Stimulated activated CD8-positive, alpha-beta memory T cell treated with anti-CD3 and anti-CD28 coated beads, Interleukin-2, amount 100 ng/mL, for 48 hours (primary cell): Measurements from ENCODE around the gene GINS2.

Experiments
- DNase-seq, 2 donors: peaks; one replicate each; pipeline ENCODE4 v3.0.0-alpha.2; 2020; ENCODE audit warnings: low read depth in 2 of 2

Gene GINS2

DNA sequence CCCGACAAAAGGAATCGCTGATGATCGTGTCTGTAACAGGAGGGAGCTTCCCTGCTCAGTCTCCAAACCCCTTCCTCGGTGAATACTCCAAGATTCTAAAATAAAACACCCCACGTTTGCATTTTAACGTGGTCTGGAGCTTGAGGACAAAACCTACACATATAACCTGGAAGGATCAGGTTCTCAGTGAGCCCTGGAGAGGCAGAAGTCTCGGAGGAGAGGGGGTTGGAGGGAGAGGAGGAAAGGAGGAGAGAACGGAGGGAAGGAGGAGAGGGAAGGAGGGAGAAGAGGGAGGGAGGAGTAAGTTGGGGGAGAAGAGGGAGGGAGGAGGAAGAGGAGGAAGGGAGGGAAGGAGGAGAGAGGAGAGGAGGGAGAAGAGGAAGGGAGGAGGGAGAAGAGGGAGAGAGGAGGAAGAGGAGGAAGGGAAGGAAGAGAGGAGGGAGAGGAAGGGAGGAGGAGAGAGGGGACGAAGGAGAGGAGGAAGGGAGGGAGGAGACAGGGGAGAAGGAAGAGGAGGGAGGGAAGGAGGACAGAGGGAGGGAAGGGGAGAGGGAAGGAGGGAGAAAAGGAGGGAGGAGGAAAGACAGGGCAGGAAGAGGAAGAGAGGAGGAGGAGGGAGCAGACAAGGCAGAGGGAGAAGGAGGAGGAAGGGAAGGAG lies 27.4 kb upstream of the GINS2 start:
- DNase-seq, result no peak

DNA sequence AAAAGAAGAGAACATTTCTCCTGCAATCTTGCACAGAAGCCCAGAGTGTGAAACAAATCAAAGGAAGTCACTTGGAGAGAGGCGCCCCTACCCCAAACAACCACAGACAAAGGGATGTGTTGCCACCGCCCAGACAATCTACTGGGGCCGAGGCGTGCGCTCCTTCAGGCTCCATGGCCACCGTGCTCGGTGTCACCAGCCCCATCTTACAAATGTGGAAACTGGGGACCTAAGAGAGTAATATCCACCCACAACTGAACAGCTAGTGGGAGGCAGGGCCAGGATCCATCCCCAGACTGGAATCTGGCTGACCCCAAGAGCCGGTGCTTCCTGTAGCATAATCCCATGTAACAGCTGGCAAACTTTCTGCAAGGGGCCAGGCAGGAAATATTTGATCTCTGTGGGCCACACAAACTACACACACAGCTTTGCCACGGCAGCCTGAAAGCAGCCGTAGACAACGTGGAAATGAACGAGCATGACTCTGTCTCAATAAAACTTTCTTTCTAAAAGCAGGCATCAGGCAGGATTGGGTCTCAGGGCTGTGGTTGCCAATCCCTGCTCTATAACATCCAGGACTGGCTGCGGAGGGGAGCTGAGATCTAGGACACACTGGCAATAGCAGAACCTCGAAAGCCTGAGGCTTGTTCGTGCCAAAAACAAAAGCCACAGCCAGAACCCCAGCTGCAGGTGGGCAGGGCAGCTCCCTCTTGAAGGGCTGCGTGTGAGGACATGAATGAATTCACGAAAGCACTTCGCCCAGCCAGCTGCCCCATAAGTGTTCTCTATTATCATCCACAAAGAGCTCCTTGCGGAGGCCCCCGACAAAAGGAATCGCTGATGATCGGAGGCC lies 26.6 kb upstream of the GINS2 start:
- no peak for DNase-seq

DNA sequence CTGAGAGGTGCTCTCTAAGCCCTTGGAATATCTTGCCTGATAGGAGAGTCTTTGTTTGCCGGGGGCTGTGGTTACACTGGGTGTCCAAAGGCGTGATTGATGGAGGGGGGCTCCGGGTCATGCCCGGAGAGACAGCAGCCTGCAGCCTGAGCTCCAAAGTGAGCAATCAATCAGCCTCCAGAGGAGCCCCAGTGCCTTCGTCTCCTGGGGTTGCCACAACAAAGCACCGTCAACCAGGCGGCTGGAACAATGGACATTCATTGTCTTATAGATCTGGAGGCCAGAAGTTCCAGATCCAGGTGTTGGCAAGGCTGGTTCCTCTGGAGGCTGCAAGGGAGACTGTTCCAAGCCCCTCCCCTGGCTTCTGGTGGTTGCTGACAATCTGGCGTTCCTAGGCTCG lies 24.0 kb upstream of the GINS2 start:
- DNase-seq, result no peak

DNA sequence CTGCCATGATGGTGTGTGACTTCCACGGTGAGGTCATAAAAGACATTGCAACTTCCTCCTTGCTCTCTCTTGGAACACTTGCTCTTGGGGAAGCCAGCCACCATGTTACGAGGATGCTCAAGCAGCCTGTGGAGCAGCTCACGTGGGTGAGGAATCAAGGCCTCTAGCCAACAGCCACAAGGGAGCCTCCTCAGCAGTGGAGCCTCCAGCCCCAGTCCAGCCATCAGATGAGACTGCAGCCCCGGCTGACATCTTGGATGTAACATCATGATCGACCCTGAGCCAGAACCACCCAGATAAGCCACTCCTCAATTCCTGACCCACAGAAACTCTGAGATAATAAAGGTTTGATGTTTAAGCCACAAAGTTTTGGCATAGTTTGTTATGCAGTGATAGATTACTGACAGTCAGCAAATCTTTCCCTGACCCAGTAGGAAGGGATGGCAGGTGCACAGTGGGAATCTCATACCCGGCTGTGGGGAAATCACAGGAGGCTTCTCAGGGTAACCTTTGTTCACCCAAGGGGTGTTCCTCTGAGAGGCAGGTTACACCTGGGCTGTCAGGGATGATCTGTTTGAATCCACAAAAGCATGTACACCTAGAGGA lies 23.3 kb upstream of the GINS2 start:
- no peak for DNase-seq

DNA sequence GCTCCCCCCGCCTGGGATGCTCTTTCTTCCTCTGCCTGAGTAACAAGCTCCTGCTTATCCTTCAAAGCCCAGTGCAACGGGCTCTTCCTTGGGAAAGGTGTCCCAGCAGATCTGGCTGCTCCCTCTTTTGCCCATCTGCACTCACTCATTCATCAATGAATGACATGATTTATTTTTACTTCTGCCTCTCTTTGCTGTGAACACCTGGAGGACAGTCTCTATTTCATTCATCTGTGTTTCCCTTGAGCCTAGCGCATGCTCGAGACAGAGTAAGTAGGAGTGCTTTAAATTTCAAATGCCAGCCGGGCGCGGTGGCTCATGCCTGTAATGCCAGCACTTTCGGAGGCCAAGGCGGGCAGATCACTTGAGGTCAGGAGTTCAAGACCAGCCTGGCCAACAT lies 22.0 kb upstream of the GINS2 start:
- DNase-seq, result no peak

DNA sequence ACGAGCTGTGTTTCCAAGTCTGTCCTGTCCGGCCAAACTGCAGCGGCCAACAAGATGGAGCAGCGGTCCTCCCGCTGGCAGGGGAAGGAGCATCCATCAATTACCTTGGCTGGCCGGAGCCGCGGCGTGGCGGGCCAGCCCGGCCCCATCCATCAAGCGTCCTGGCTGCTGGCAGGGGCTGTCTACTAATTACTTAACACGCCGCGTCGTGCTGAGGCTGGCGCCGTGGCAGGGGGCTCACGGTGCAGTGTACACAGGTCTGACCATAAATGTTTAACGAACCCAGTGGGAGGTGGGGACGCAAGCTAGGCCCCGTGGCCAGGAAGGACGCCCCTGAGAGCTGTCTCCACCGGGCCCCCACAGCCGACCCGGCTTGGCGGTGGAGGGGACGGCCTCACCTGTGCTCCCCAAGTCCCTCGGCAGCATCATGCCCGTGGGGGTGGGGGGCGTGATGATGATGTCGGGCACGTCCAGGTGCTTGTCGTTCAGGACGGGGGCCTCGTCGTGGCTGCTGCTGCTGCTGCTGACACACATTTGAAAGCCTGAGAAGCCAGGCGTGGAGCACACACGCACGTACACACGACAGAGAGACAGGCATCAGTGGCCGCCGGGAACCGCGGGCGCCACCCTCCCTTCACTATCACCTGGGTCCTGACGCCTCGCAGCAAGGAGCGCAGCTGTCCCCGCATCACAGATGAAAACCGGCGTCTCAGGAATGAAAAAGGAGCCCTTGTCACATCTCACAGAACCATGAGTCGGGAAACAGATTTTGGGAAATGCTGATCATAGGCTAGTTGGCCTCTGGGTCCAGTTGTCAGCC lies 21.2 kb upstream of the GINS2 start:
- DNase-seq, result no peak

DNA sequence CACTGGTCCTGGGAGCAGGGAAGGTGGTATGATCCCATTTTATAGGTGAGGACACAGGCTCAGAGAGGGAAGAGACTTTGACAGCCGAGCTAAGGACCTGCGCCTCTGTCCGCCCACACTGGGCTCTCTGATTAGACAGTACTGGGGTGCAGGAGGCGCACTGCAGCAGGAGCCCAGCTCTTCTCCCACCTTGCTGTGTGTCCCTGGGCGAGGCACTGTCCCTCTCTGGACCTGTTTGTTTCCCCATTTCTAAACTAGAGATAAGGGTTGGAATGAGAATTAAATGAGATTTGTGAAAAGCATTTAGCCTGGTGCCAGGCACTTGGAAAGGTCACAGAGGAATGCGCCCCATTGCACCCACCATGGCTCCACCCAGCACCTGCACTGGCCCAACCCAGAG lies 19.6 kb upstream of the GINS2 start:
- DNase-seq, result no peak

DNA sequence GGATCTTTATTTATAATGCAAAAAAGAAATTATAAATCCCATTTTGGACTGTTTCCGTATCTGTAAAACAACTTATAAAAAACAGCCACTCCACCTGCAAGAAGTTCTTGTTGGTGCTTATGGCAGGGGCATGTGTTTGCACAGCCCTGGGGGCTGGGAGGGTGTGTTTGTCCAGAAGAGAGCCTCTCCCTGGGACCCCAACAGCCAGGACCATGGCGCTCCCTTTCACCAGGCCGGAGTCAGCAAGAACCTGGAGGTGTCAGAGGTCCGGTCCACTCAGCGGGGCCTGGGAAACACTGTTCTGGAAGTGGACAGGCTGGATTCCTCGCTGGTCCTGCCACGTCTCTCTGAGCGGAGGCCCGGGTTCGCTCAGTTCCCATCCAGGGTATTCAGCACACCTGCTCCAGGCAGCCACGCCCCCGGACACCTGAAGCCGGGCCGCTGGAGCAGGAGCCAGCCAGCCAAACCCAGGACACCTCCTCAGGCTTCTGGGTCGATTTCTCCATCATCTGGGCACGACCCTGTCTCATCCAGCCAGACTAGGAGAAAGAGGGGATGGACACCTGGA lies 18.9 kb upstream of the GINS2 start:
- DNase-seq, result no peak

DNA sequence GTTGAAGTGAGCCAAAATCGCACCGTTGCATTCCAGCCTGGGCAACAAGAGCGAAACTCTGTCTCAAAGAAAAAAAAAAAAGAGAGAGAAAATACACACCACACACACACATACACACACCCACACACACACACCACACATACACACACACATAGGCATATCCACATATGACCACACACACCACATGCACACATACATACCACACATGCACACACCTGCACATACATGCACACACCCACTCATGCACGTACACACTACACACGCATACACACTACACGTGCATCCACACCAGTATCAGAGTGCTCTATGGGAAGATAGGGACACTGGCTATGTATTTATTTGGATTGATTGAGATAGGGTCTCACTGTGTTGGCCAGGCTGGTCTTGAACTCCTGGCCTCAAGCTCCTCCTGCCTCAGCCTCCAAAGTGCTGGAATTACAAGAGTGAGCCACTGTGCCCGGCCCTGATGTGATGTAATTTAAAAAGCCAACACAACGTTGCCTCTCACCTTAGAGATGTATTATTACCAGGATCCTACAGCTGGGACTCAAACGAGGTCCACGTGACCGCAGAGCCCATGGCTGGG lies 17.8 kb upstream of the GINS2 start:
- no peak for DNase-seq

DNA sequence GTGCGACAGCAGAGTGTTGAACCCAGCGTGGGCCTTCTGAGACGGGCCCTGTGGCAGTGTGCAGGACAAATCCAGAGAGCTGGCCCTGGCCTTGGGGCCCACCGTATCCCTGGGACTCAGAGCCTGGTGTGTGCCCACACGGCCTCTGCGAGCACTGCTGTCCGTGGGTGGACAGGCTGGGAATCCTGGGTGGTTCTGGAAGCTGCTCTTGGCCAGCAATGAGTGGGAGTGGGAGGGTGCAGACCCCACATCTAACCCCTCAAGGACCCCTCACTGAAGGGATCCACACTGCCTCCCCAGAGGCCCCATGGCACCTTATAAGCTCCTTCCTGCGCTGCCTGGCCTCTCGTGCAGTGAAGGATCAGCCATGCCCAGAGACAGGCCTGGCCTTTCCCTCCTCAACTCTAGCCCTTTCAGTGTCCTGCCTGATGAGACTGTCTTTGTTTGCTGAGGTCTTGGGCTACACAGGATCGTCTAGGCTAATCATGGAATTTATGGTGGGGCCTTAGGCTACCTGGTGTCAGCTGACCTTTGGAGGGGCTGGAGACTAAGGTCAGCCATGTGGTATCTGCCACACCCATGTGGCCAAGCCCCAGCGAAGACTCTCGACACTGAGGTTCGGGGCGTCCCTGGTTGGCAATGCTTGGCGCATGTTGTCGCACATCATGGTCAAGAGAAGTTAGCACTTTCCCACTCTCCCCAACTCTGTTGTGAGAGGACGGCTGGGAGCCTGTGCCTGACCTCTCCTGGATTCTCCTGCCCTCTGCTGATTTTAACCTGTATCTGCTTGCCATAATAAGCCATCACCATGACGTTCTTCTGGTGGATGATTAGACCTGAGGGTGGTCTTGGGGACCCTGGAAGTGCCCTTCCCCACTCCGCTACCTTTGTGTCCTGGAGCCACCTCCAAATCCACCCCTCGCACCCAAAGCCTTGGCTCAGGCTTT lies 16.4 kb upstream of the GINS2 start:
- DNase-seq, result no peak

DNA sequence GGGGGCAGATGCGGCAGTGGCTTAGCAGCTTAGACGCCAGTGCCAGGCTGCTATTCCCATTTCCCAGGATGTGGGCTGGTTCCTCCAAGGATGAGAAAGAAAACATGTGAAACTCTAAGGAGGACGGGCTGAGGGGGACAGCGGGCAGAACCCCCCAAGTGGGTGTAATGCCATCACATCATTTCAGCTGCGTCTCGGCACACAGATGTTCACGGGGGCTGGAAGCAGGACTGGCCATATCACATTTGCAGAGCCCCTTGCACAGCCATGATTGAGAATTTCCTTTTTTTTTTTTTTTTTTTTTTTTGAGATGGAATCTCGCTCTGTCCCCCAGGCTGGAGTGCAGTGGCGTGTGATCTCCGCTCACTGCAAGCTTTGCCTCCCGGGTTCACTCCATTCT lies 15.3 kb upstream of the GINS2 start:
- DNase-seq, result no peak

DNA sequence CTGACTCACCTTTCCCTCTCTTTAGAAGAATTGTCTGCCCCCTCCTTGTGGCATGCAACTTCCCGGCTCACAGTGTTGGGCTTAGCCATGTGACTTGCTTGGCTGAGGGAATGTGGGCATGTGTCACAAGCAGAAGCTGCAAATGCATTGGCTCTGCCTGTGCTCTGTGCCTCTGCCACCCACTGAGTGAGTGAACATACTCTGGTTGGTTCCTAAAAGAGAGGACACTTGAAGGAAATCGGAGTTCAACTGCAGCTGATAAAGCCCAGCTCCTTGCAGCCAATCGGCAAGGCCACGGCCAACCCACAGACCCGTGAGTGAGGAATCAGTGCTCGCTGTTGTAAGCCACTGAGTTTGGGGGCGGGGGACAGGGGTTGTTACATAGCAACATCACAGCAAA lies 10.9 kb upstream of the GINS2 start:
- no peak for DNase-seq

DNA sequence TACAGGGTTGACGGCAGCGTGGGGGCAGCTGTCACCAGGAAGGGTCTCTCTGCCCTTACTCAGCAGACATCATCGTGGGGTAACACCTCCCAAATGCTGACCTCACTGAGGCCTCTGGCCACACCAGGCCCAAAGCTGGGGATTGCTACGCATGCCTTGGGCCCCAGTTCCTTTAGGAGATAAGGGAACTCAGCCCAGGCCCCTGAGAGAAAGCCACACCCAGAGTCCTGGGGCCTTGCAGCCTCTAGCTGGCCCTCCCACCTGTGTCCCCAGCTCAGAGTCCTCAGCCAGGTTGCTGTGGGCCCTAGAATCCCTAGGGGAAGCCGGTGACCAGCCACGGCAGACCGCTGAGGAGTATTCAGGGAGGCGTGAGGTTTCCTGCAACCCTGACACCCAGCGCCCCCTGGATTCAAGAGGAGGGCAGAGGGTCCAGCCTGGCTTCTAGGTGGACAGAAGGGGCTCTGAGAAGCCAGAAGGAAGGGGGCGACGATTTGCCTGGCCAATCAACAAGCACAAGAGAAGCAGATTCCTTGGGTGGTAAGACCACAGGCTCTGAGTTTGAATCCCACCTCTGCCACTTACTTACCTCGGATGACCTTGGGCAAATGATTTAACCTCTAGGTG lies 10.3 kb upstream of the GINS2 start:
- DNase-seq, result no peak

DNA sequence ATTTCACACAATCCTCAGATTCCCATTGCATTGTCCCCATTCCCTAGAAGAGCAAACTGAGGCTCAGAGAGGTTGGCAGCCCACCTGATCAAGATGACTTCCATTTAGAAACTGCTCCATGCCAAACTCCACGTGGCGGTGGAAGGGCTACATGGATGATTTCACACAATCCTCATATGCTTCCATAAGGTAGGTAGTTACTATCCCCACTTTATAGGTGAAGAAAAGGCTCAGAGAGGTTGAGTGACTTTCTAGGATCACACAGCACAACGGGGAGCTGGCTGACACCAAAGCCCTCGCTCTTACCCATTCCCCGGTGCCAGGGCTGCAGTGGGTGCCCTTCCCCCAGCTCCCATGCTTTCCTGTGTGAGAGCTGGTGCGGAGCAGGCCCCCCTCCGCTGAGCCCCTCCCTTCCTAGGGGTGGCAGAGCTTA lies 9.7 kb upstream of the GINS2 start:
- no peak for DNase-seq

DNA sequence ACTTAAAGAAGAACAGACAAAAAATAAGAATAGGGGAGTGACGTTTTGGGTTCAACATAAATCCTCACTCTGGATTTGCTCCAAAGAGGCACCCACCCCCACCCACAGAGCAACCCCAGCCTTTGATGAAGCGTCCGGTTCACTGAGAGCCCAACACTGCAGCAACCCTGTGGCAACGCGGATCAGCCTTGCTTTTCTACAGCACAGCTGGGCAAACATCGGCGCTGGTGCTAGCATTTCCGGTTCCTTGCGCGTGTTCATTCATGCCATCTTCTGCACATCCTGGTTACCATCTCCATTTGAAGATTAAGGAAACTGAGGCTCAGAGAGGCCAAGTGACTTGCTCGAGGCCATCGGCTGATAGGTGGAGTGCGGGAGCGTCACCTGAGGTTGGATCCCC lies 8.7 kb upstream of the GINS2 start:
- DNase-seq, result no peak

DNA sequence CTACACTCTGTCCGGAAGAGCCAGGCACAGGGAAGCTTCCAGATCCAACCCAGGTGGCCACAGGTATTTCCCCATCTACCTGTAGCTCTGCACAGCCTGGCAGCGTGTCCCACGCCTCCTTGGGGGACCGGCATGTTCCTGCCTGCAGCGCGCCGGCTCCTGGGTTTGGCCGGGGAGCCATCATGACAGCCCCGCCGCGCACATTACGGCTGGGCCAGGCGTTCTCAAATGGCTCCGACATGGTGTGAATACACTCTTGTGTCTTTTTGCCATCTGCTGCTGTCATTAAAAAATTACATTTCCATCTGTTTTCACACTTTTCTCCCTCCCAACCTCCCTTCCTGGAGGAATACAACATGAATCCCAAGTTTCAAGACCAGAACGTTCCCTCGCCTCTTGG lies 8.0 kb upstream of the GINS2 start:
- DNase-seq, result no peak

DNA sequence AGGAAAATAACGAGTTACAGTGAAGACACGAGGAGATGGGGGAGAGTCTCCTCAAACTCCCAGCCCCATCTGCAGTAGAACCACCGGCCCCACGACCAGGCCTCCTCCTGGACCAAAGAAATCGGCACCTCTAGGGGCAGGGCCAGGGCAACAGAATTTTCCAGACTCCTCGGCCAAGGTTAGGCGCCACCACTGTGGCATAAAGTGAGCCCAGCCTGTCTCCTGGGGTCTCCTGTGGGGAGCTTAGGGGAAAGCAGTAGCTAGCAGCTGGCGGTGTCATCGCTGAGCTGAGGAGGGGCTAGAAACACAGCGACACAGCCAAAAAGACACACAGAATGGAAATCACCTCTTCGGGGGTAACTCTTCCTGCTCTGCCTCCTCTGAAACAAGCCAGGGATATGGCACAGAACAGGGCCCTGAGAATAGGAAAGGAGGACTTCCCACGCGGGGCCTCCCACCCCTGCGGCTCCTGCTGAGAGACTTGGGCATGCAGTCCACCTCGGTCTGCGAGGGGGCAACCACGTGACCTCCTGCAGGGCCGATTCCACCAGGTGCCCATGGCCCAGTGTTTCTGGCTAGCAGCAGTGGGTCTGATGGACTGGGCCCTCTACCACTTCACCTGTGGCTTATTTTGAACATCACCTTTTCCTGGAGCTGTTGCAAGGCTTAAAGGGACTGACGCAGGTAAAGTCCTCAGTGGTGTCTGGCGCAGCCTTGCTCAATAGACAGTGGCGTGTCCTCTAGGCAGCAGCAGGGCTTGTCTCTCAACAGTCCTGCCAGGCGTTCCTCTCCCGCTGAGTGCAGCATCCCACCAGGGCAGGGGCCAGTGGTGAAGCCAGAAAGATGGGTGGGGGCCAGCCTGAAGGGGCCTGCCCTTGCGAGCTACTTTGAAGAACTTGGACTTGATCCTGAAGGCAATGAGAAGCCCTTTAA lies 6.7 kb upstream of the GINS2 start:
- DNase-seq, result no peak

DNA sequence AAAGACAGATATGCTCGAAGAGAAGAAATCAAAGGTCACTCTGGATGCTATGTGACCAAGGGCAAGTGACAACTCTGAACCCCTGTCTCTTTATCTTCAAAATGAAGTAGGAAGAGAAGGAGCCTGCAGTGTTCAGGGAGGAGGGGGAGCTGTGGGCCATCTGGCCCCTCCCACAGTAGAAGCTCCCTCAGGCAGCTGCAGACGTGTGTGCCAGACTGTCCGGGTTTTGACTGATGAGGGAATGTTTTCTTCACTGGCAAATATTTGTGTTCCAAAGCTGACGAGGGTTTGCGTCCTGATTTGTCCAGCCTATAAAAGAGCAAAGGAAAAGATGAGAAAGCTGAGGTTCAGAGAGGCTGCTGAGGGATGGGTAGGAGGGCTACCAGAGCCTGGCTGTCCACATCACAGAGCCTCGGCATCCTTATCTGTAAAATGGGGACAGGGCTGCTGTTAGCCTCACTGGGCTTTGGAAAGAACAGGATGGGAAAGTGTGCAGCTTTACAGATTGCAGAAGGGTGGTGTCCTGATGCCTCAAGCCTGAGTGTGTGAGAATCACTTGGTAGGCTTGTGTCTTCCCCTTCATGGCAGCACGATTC lies 1.8 kb upstream of the GINS2 start:
- no peak for DNase-seq
